HAP-1 (cell line): ENCODE measurements around the gene EIF4E.
"Not testable (repeated sequence)": the region's sequence is repeated elsewhere in the genome, so short reads cannot be mapped to it uniquely, and the experiment has no call there.

Experiments
- DNase-seq, 2 experiments: peaks; one replicate each; pipeline ENCODE4 v3.0.0-alpha.2; 2016 to 2020; ENCODE audit warnings: low spot score in 2 of 2
- H3K27me3 ChIP-seq: fragments of 250-450 bp; sonication (Bioruptor Pico); 2 replicates; pipeline ENCODE4 v1.5.1; 2020; ENCODE audit warnings: low read depth, mild to moderate bottlenecking, moderate library complexity
- H3K36me3 ChIP-seq: fragments of 250-450 bp; sonication (Bioruptor Pico); replicated peaks from 2 replicates; pipeline ENCODE4 v1.5.1; 2020; ENCODE audit warnings: mild to moderate bottlenecking
- H3K4me1 ChIP-seq: fragments of 250-450 bp; sonication (Bioruptor Pico); 2 replicates; pipeline ENCODE4 v1.5.1; 2020; ENCODE audit warnings: mild to moderate bottlenecking
- H3K4me3 ChIP-seq: fragments of 250-450 bp; sonication (Bioruptor Pico); 2 replicates; pipeline ENCODE4 v1.5.1; 2020; ENCODE audit warnings: mild to moderate bottlenecking, moderate library complexity
- H3K9me3 ChIP-seq: fragments of 250-450 bp; sonication (Bioruptor Pico); 2 replicates; pipeline ENCODE4 v1.5.1; 2020; ENCODE audit warnings: mild to moderate bottlenecking, moderate library complexity
- in situ Hi-C: fragments of 300-500 bp; cut with MboI; formaldehyde crosslinking; loops from 3 replicates; pipeline ENCODE4 v1.14.3; 2020; ENCODE audit warnings: low sequenced_read_pairs, inconsistent platforms, mixed read lengths

EIF4E gene

DNA sequence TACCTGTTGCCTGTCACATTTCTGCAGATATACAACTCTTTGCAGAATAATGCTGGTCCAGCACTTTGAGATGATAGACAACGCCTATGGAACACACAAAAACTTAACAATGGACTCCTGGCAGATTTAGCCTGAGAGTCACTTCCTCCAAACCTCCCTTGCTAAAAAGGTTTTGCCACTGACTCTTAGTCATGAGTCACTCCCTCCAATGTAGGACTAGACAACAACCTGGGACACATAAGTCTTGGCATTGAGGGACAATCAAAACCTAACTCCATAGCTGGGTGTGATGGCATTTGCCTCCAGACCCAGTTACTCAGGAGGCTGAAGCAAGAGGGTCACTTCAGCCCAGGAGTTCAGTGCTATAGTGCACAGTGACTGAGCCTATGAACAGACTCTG lies 22.0 kb upstream of the EIF4E start:
- Histone ChIP-seq H3K27me3 (no peaks in the 10 kb centered on the region), H3K4me3 (no peak overlapping the region), H3K9me3 (no peaks in the 10 kb centered on the region), H3K36me3 (no peaks in the 10 kb centered on the region), H3K4me1 (no peaks in the 10 kb centered on the region)
- DNase-seq: no peak
- in situ Hi-C loops: no loop called here

DNA sequence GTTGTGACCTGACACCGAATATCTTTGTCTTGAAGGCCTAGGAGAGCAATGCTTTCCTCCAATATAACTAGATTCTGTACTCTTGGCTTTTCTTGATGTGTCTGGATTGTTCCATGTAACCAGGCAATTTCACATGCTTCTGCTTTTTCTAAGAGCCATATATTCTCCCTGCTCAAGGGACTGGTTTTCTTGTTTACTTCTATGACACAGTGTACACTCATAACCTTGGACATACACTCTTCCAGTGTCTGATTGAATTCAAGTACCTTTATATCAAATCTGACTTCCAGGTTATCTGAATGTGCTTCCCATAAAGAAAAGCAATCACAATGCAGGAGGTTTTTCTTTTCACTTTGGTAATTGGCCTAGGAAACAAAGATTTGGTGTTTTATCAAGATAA lies 17.4 kb upstream of the EIF4E start:
- Histone ChIP-seq H3K4me3 (no peak overlapping the region), H3K36me3 (no peaks in the 10 kb centered on the region), H3K4me1 (no peaks in the 10 kb centered on the region), H3K27me3 (no peaks in the 10 kb centered on the region), H3K9me3 (no peaks in the 10 kb centered on the region)
- in situ Hi-C loops: no loop called here
- DNase-seq: no peak

- no peaks in the 10 kb centered on the region for H3K4me1 ChIP-seq
- DNase-seq: no peak
- no peaks in the 10 kb centered on the region for H3K27me3 ChIP-seq
- no peak overlapping the region for H3K4me3 ChIP-seq
- no peaks in the 10 kb centered on the region for H3K9me3 ChIP-seq
- no peaks in the 10 kb centered on the region for H3K36me3 ChIP-seq
- in situ Hi-C loops: no loop called here
These were observed 16.4 kb upstream of the EIF4E start for GRCh38 chr4:98945297-98945850.

- DNase-seq: peak; percentile 44 to 69
- H3K4me1 ChIP-seq: peaks cover 15% of the 10 kb centered on the region
- H3K27me3 ChIP-seq: no peaks in the 10 kb centered on the region
- no peaks in the 10 kb centered on the region for H3K9me3 ChIP-seq
- H3K4me3 ChIP-seq: no peak overlapping the region
- no peaks in the 10 kb centered on the region for H3K36me3 ChIP-seq
- in situ Hi-C loops: no loop called here
These were observed 11.0 kb upstream of the EIF4E start for GRCh38 chr4:98939892-98940298.

GRCh38 chr4:98939438-98939837 lies 10.5 kb upstream of the EIF4E start:
- in situ Hi-C loops: no loop called here
- Histone ChIP-seq H3K9me3 (no peaks in the 10 kb centered on the region), H3K4me1 (peaks cover 15% of the 10 kb centered on the region), H3K4me3 (no peak overlapping the region), H3K27me3 (no peaks in the 10 kb centered on the region), H3K36me3 (no peaks in the 10 kb centered on the region)
- DNase-seq: no peak

DNA sequence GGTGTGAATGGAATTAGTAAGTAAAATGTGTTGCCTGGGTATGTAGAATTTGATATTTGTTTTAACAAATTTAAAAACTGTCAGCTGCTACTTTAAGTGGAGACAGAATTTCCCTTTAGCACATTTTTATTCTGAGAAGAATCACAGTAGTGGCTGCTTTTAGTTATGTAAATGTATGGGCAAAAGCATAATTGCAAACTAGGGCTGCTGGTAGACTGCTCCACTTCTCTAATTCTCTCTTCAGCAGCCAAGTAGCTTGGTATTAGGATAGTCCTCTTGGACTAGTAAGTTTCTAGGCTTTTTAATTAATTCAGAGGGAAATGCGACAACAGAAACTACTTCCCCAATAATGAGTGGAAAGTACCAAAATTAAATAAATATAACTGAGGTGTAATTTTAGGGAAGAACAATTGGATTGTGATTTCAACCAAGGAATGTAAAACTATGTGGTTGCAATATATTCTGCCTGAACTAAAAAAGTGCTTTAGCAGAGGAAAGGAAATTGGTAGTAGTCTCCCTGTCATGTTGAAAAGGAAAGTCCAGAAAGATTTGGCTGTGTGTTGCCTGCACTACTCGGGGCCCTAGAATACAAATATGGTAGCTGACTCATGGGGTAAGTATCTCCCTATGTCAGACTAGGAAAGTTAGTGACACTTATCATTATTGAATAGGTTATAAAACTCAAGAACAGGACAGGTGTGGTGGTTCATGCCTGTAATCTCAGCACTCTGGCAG lies 9.2 kb upstream of the EIF4E start:
- DNase-seq: peak in 1 of 2 experiments; percentile 75
- no peaks in the 10 kb centered on the region for H3K9me3 ChIP-seq
- in situ Hi-C loops: no loop called here
- no peak overlapping the region for H3K4me3 ChIP-seq
- H3K4me1 ChIP-seq: peaks cover 15% of the 10 kb centered on the region
- H3K27me3 ChIP-seq: no peaks in the 10 kb centered on the region
- H3K36me3 ChIP-seq: no peaks in the 10 kb centered on the region

DNA sequence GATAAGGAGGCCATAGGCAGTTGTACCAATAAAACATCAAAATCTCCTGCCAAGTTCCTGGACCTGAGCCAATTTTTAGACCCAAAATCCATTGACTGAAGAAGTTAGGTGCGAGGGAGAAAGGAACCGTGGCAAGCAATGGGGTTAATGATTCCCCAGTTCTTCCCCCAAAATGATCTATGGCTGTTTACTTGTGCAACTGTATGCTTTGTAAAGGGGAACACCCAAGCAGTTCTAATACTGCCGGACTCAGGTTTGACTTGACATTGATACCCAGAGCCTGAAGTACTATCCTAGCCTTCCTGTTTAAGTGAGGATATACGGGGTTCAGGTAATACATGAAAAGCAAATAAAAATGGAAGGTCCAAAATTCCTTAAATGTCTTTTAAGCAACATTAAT lies 6.7 kb upstream of the EIF4E start:
- Histone ChIP-seq H3K4me3 (no peak overlapping the region), H3K27me3 (no peaks in the 10 kb centered on the region), H3K9me3 (peaks cover 8% of the 10 kb centered on the region), H3K36me3 (no peaks in the 10 kb centered on the region), H3K4me1 (peaks cover 15% of the 10 kb centered on the region)
- in situ Hi-C loops: no loop called here
- no peak for DNase-seq

DNA sequence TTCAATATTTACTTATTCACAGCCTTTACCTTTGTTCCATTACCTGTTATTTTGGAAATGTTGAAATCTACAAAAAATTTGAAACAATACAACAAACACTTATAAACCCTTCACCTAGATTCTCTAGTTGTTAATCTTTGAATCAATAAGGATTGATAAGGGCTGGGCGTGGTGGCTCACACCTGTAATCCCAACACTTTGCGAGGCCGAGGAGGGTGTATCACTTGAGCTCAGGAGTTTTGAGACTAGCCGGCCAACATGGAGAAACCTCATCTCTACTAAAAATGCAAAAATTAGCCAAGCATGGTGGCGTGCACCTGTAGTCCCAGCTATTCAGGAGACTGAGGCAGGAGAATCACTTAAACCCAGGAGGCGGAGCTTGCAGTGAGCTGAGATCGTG lies 5.9 kb upstream of the EIF4E start:
- H3K4me3 ChIP-seq, H3K27me3 ChIP-seq, H3K36me3 ChIP-seq, in situ Hi-C loops, DNase-seq: not testable (repeated sequence)
- peaks cover 18% of the 10 kb centered on the region for H3K4me1 ChIP-seq
- H3K9me3 ChIP-seq: peaks cover 10% of the 10 kb centered on the region

GRCh38 chr4:98932539-98932938 lies 3.6 kb upstream of the EIF4E start:
- in situ Hi-C loops: no loop called here
- peaks cover 10% of the 10 kb centered on the region for H3K9me3 ChIP-seq
- peaks cover 7% of the 10 kb centered on the region for H3K4me1 ChIP-seq
- no peak for DNase-seq
- peaks cover 9% of the 10 kb centered on the region for H3K36me3 ChIP-seq
- H3K4me3 ChIP-seq: no peak overlapping the region
- H3K27me3 ChIP-seq: no peaks in the 10 kb centered on the region

DNA sequence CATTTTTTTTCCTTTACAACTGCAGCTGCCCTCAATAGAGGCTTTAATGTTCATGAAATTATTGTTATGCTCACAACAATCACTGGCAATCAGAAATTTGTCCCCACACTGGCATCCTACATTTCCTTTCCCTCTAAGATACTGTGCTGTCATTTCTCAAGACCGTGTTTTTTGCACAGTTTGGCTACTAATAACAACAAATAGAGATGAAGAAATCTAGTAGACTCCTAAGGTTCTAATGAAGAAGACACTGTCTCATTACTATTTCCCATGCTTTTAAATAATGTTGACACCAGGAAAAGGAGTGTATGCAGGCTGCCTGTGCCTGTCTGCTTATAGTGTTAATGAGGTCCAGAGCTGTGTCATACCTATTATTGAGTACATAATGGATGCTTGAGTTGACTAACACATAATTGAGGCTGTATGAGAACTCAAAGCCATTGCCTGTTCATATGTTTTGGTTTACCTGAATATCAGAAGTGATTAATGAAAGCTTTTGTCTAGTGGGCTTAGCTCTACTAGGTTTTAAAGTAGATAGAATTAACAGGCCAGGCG lies 1.5 kb upstream of the EIF4E start:
- Histone ChIP-seq H3K27me3 (no peaks in the 10 kb centered on the region), H3K4me1 (peaks cover 10% of the 10 kb centered on the region), H3K36me3 (peaks cover 22% of the 10 kb centered on the region), H3K4me3 (peak overlapping the region; percentile 96), H3K9me3 (peaks cover 10% of the 10 kb centered on the region)
- no peak for DNase-seq
- in situ Hi-C loops: no loop called here

- peak in 1 of 2 experiments; percentile 65 for DNase-seq
- Histone ChIP-seq H3K4me1 (peaks cover 10% of the 10 kb centered on the region), H3K4me3 (peak overlapping the region; percentile 96), H3K36me3 (peaks cover 30% of the 10 kb centered on the region), H3K27me3 (no peaks in the 10 kb centered on the region), H3K9me3 (peaks cover 10% of the 10 kb centered on the region)
- in situ Hi-C loops: no loop called here
These were observed 671 bp upstream of the EIF4E start for GRCh38 chr4:98929341-98930267.

DNA sequence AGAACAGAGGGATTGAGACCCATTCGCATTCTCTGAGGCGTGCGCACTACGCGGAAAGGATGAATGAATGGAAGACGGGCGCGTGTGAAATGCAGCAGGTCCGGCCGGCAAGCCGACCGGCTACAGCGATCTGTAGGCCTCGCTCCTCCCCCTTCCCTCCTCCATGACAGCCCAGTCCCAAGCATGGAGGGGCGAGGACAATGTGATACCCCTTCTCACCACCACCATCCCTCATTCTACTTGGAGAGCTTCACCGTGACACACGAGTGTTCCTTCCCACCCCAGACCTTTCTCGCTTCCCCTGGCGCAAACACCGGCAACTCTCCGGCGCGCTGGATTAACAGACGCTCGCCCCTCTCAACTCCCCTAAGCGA lies 815 bp downstream of the EIF4E start:
- Histone ChIP-seq H3K4me1 (peaks cover 13% of the 10 kb centered on the region), H3K27me3 (no peaks in the 10 kb centered on the region), H3K4me3 (peak overlapping the region; percentile 96), H3K36me3 (peaks cover 30% of the 10 kb centered on the region), H3K9me3 (peaks cover 10% of the 10 kb centered on the region)
- in situ Hi-C loops: no loop called here
- DNase-seq: peak; percentile 90 to 93

GRCh38 chr4:98926257-98926656 lies 2.7 kb downstream of the EIF4E start:
- Histone ChIP-seq H3K4me3 (peak overlapping the region; percentile 4; the same call in 1 of the 2 replicates), H3K36me3 (peaks cover 42% of the 10 kb centered on the region), H3K4me1 (peaks cover 13% of the 10 kb centered on the region)
- DNase-seq, in situ Hi-C loops, H3K9me3 ChIP-seq, H3K27me3 ChIP-seq: not testable (repeated sequence)
